ENCODE results near the gene TROAP. TPM values are rescaled to one million over a fixed set of nuclear protein-coding genes. Genes with fewer than 3 reads are reported as not detected.
A peak's percentile ranks its signal among the peaks of the same experiment; 100 is the strongest.
"Not testable (repeated sequence)": the region's sequence is repeated elsewhere in the genome, so short reads cannot be mapped to it uniquely, and the experiment has no call there.

The TROAP gene
- total RNA-seq, 4 donors from 2014 or later = 4.0 to 14.6 (median 5.9) TPM

GRCh38 chr12:49314811-49315210 lies 8.2 kb upstream of the TROAP start:
- no peak for TF ChIP-seq CTCF (IDR thresholded peaks at IDR 0.05)
- TF ChIP-seq EP300 (IDR thresholded peaks at IDR 0.05) = no peak
- no peak for TF ChIP-seq POLR2A (IDR thresholded peaks at IDR 0.05)
- TF ChIP-seq POLR2AphosphoS5 (IDR thresholded peaks at IDR 0.05) = no peak

GRCh38 chr12:49317118-49317517 lies 5.9 kb upstream of the TROAP start:
- not testable (repeated sequence) for H3K27me3 ChIP-seq; H3K9me3 ChIP-seq; H3K4me1 ChIP-seq; DNase-seq (ENCODE audit: low spot score in 2 of 2); H3K36me3 ChIP-seq; H3K27ac ChIP-seq; H3K4me3 ChIP-seq
- WGBS = 96% methylated on average over 10 of the region's 10 CpGs

More at GRCh38 chr12:49314811-49315210, 8.2 kb upstream of the TROAP start:
- Histone ChIP-seq H3K4me3 (no peak overlapping the region), H3K9me3 (no peaks in the 10 kb centered on the region), H3K27ac (no peak overlapping the region), H3K27me3 (no peaks in the 10 kb centered on the region), H3K36me3 (no peaks in the 10 kb centered on the region), H3K4me1 (no peaks in the 10 kb centered on the region)
- DNase-seq (ENCODE audit: low spot score in 2 of 2) = no peak
- WGBS = 83% methylated on average over 1 of the region's 1 CpG

- not testable (repeated sequence) for DNase-seq (ENCODE audit: low spot score in 2 of 2); H3K27me3 ChIP-seq; H3K4me3 ChIP-seq; H3K27ac ChIP-seq; H3K9me3 ChIP-seq; H3K36me3 ChIP-seq
- 91% methylated on average over 9 of the region's 9 CpGs for WGBS
- H3K4me1 ChIP-seq = peaks cover 16% of the 10 kb centered on the region
Measured at GRCh38 chr12:49320411-49321103, 2.5 kb upstream of the TROAP start.

DNA sequence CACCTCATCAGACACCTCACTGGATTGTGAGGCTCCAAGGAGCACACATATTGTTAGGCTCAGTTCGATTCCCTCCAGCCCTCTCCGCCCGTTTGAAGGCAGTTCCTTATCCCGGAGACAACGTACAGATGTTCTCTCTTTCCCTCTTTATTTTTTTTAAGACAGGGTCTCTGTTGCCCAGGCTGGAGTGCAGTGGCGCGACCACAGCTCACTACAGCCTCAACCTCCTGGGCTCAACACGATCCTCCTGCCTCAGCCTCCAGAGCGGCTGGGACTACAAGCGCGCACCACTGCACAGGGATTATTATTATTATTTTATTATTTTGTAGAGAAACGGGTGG lies 718 bp upstream of the TROAP start:
- Histone ChIP-seq H3K4me1 (peaks cover 16% of the 10 kb centered on the region), H3K4me3 (peak overlapping the region; percentile 78), H3K9me3 (no peaks in the 10 kb centered on the region), H3K27ac (no peak overlapping the region), H3K36me3 (no peaks in the 10 kb centered on the region), H3K27me3 (no peaks in the 10 kb centered on the region)
- DNase-seq (ENCODE audit: low spot score in 2 of 2) = no peak
- TF ChIP-seq CTCF (IDR thresholded peaks at IDR 0.05) (no peak), POLR2A (IDR thresholded peaks at IDR 0.05) (no peak), EP300 (IDR thresholded peaks at IDR 0.05) (no peak), POLR2AphosphoS5 (IDR thresholded peaks at IDR 0.05) (no peak)
- 27% methylated on average over 12 of the region's 12 CpGs for WGBS

- WGBS = 16% methylated on average over 18 of the region's 19 CpGs
- DNase-seq (ENCODE audit: low spot score in 2 of 2) = no peak
- Histone ChIP-seq H3K27ac (no peak overlapping the region), H3K36me3 (no peaks in the 10 kb centered on the region), H3K4me1 (peaks cover 16% of the 10 kb centered on the region), H3K27me3 (no peaks in the 10 kb centered on the region), H3K9me3 (no peaks in the 10 kb centered on the region), H3K4me3 (peak overlapping the region; percentile 78)
- TF ChIP-seq POLR2AphosphoS5 (IDR thresholded peaks at IDR 0.05) (no peak), POLR2A (IDR thresholded peaks at IDR 0.05) (no peak), CTCF (IDR thresholded peaks at IDR 0.05) (no peak), EP300 (IDR thresholded peaks at IDR 0.05) (no peak)
Measured at GRCh38 chr12:49323524-49324097, 556 bp downstream of the TROAP start.

- no peak for DNase-seq (ENCODE audit: low spot score in 2 of 2)
- WGBS = 85% methylated on average over 2 of the region's 6 CpGs
- H3K9me3 ChIP-seq = no peaks in the 10 kb centered on the region
- H3K4me1 ChIP-seq = peaks cover 16% of the 10 kb centered on the region
- no peak overlapping the region for H3K4me3 ChIP-seq
- no peaks in the 10 kb centered on the region for H3K36me3 ChIP-seq
- H3K27ac ChIP-seq = no peak overlapping the region
- no peaks in the 10 kb centered on the region for H3K27me3 ChIP-seq
- TF ChIP-seq CTCF (IDR thresholded peaks at IDR 0.05) (no peak), EP300 (IDR thresholded peaks at IDR 0.05) (no peak), POLR2A (IDR thresholded peaks at IDR 0.05) (no peak), POLR2AphosphoS5 (IDR thresholded peaks at IDR 0.05) (no peak)
Measured at GRCh38 chr12:49325606-49326005, 2.6 kb downstream of the TROAP start.

Data from suprapubic skin (tissue), 4 donors.